Astrocyte (in vitro differentiated cells and primary cell): ENCODE data around the gene BHLHA15. TPM values are rescaled to one million over a fixed set of nuclear protein-coding genes. Genes with fewer than 3 reads are reported as not detected.
A peak's percentile ranks its signal among the peaks of the same experiment; 100 is the strongest.

Experiments
- DNase-seq: peaks from one replicate; pipeline ENCODE4 v3.0.0-alpha.2; 2010; ENCODE audit warnings: low read depth
- FAIRE-seq: peaks from 2 replicates; lab custom pipeline; 2011; peaks lifted over from hg19 to GRCh38; lab: Jason Lieb, UNC
- H2AFZ ChIP-seq: 2 replicates; pipeline ENCODE4 v1.6.0; 2012; ENCODE audit warnings: low read depth, low read length, inconsistent platforms
- H3K27ac ChIP-seq: 2 replicates; pipeline ENCODE4 v1.5.1; 2011; ENCODE audit warnings: low read depth, low read length, inconsistent platforms
- H3K27me3 ChIP-seq: 2 replicates; pipeline ENCODE4 v1.6.0; 2011; ENCODE audit warnings: low read length, inconsistent platforms; ENCODE audit not compliant: insufficient read depth
- H3K36me3 ChIP-seq: 2 replicates; pipeline ENCODE4 v1.5.1; 2011; ENCODE audit warnings: low read length, inconsistent platforms; ENCODE audit not compliant: insufficient read depth
- H3K4me1 ChIP-seq: 2 replicates; pipeline ENCODE4 v1.5.1; 2011; ENCODE audit warnings: low read length, inconsistent platforms; ENCODE audit not compliant: insufficient read depth
- H3K4me2 ChIP-seq: 2 replicates; pipeline ENCODE4 v1.6.0; 2012; ENCODE audit warnings: low read length, inconsistent platforms
- H3K4me3 ChIP-seq: 2 replicates; pipeline ENCODE4 v1.5.1; 2011; ENCODE audit warnings: low read depth, mild to moderate bottlenecking, low read length, inconsistent platforms; ENCODE audit not compliant: insufficient read depth
- H3K79me2 ChIP-seq: 2 replicates; pipeline ENCODE4 v1.6.0; 2012; ENCODE audit warnings: mild to moderate bottlenecking, low read length, inconsistent platforms; ENCODE audit not compliant: insufficient read depth
- H3K9ac ChIP-seq: 2 replicates; pipeline ENCODE4 v1.6.0; 2012; ENCODE audit warnings: mild to moderate bottlenecking, low read length, inconsistent platforms
- H3K9me3 ChIP-seq: 2 replicates; pipeline ENCODE4 v1.5.1; 2012; ENCODE audit warnings: low read depth, mild to moderate bottlenecking, low read length, inconsistent platforms; ENCODE audit not compliant: insufficient read depth
- H4K20me1 ChIP-seq: 2 replicates; pipeline ENCODE4 v1.6.0; 2012; ENCODE audit warnings: low read length, inconsistent platforms; ENCODE audit not compliant: insufficient read depth
- H3K27ac Mint-ChIP-seq: one replicate; pipeline ENCODE4 v1.8.0; 2021; ENCODE audit warnings: mild to moderate bottlenecking, mixed read lengths; ENCODE audit not compliant: unreplicated experiment
- H3K27me3 Mint-ChIP-seq: one replicate; pipeline ENCODE4 v1.8.0; 2021; ENCODE audit warnings: low read depth, mixed read lengths; ENCODE audit not compliant: unreplicated experiment
- H3K36me3 Mint-ChIP-seq: one replicate; pipeline ENCODE4 v1.8.0; 2021; ENCODE audit warnings: low read depth, mixed read lengths; ENCODE audit not compliant: unreplicated experiment
- H3K4me1 Mint-ChIP-seq: one replicate; pipeline ENCODE4 v1.8.0; 2021; ENCODE audit warnings: low read depth, mixed read lengths; ENCODE audit not compliant: unreplicated experiment
- H3K4me3 Mint-ChIP-seq: one replicate; pipeline ENCODE4 v1.8.0; 2021; ENCODE audit warnings: mild to moderate bottlenecking, moderate library complexity, mixed read lengths; ENCODE audit not compliant: unreplicated experiment
- H3K9me3 Mint-ChIP-seq: one replicate; pipeline ENCODE4 v1.8.0; 2021; ENCODE audit warnings: mild to moderate bottlenecking, mixed read lengths; ENCODE audit not compliant: unreplicated experiment
- EZH2 ChIP-seq: IDR thresholded peaks from 2 replicates; pipeline ENCODE4 v1.6.1; 2012; ENCODE audit warnings: mild to moderate bottlenecking, low read length, inconsistent platforms; ENCODE audit not compliant: insufficient read depth
- total RNA-seq: library from RNA; stranded (reverse); gene quantifications from 2 replicates; pipeline ENCODE4 v1.2.1, GENCODE V29; 2021
- TF ChIP-seq, protein P1 (sequence below): IDR thresholded peaks from 2 replicates; pipeline ENCODE4 v1.5.1; 2011; ENCODE audit warnings: low read depth, mild to moderate bottlenecking, inconsistent platforms, low read length, moderate library complexity; ENCODE audit not compliant: insufficient read depth

Gene BHLHA15
- total RNA-seq, 1 donor from 2014 or later = 0.57 TPM

DNA sequence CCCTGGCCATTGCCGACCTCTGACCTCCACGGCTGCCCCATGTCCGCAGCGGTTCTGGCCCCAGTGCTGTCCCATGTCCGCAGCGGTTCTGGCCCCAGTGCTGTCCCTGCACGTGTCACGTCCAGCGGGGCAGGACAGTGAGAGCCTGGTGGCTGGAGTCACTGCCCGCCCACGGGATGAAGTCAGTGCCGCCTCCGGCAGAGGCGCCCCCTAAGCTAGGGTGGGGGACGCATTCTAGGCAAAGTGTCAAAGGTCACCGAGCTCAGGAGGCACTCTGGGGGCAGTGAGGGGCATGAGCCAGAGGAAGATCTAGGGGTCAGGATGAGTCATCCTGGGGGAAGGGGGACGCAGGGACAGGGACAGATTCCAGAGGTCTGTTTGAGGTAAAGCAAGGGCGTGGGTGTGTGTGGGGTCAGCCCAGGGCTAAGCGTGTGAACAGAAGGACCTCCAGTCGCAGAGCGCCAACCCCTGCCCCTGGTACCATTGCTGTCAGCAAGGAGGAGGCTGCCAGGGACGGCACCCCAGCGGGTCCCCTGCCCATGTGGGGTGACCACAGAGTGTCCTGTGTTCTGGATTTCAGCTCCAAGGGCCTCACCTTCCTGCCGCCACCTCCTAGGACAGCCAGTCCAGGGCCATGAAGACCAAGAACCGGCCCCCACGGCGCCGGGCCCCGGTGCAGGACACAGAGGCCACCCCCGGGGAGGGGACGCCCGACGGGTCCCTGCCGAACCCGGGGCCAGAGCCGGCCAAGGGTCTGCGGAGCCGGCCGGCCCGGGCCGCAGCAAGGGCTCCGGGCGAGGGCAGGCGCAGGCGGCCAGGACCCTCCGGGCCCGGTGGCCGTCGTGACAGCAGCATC is 665 bp downstream of the BHLHA15 start:
- no peaks in the 10 kb centered on the region for H3K27me3 Mint-ChIP-seq
- H3K4me1 ChIP-seq = peaks cover 5% of the 10 kb centered on the region
- no peaks in the 10 kb centered on the region for H3K79me2 ChIP-seq
- H3K4me3 ChIP-seq = peak overlapping the region; percentile 17
- peak overlapping the region; percentile 43 for H3K9ac ChIP-seq
- DNase-seq = no peak
- peak overlapping the region; percentile 72 for H3K4me2 ChIP-seq
- no peak for TF ChIP-seq EZH2
- H3K36me3 ChIP-seq = no peaks in the 10 kb centered on the region
- no peaks in the 10 kb centered on the region for H3K27me3 ChIP-seq
- no peak overlapping the region for H2AFZ ChIP-seq
- FAIRE-seq = no peak
- H4K20me1 ChIP-seq = no peaks in the 10 kb centered on the region
- no peaks in the 10 kb centered on the region for H3K9me3 ChIP-seq
- H3K27ac Mint-ChIP-seq = no peak overlapping the region
- H3K27ac ChIP-seq = no peak overlapping the region
- H3K9me3 Mint-ChIP-seq = no peaks in the 10 kb centered on the region
- no peaks in the 10 kb centered on the region for H3K4me1 Mint-ChIP-seq
- peaks cover 7% of the 10 kb centered on the region for H3K36me3 Mint-ChIP-seq
- peak overlapping the region; percentile 57 for H3K4me3 Mint-ChIP-seq

DNA sequence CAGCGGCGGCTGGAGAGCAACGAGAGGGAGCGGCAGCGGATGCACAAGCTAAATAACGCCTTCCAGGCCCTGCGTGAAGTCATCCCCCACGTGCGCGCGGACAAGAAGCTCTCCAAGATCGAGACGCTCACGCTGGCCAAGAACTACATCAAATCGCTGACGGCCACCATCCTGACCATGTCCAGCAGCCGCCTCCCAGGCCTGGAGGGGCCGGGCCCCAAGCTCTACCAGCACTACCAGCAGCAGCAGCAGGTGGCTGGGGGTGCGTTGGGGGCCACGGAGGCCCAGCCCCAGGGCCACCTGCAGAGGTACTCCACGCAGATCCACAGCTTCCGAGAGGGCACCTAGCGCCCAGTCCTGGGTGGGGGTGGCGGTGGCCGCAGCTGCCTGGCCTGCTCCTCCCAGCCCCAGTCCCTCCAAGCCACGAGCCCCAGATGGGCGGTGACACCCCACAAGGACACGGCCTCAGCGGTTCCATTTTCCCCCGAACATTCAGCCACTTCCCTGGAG is 1.3 kb downstream of the BHLHA15 start:
- H3K9me3 Mint-ChIP-seq = no peaks in the 10 kb centered on the region
- DNase-seq = no peak
- no peak for TF ChIP-seq EZH2
- TF ChIP-seq, protein P1, sequence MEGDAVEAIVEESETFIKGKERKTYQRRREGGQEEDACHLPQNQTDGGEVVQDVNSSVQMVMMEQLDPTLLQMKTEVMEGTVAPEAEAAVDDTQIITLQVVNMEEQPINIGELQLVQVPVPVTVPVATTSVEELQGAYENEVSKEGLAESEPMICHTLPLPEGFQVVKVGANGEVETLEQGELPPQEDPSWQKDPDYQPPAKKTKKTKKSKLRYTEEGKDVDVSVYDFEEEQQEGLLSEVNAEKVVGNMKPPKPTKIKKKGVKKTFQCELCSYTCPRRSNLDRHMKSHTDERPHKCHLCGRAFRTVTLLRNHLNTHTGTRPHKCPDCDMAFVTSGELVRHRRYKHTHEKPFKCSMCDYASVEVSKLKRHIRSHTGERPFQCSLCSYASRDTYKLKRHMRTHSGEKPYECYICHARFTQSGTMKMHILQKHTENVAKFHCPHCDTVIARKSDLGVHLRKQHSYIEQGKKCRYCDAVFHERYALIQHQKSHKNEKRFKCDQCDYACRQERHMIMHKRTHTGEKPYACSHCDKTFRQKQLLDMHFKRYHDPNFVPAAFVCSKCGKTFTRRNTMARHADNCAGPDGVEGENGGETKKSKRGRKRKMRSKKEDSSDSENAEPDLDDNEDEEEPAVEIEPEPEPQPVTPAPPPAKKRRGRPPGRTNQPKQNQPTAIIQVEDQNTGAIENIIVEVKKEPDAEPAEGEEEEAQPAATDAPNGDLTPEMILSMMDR = no peak
- Histone ChIP-seq H3K4me3 (no peak overlapping the region), H2AFZ (no peak overlapping the region), H3K27me3 (no peaks in the 10 kb centered on the region), H3K79me2 (no peaks in the 10 kb centered on the region), H3K27ac (no peak overlapping the region), H3K9me3 (no peaks in the 10 kb centered on the region), H3K9ac (no peak overlapping the region), H3K4me1 (peaks cover 5% of the 10 kb centered on the region), H4K20me1 (no peaks in the 10 kb centered on the region), H3K36me3 (no peaks in the 10 kb centered on the region), H3K4me2 (no peak overlapping the region)
- FAIRE-seq = no peak
- H3K4me3 Mint-ChIP-seq = no peak overlapping the region
- no peak overlapping the region for H3K27ac Mint-ChIP-seq
- H3K36me3 Mint-ChIP-seq = peaks cover 7% of the 10 kb centered on the region
- no peaks in the 10 kb centered on the region for H3K27me3 Mint-ChIP-seq
- H3K4me1 Mint-ChIP-seq = no peaks in the 10 kb centered on the region

DNA sequence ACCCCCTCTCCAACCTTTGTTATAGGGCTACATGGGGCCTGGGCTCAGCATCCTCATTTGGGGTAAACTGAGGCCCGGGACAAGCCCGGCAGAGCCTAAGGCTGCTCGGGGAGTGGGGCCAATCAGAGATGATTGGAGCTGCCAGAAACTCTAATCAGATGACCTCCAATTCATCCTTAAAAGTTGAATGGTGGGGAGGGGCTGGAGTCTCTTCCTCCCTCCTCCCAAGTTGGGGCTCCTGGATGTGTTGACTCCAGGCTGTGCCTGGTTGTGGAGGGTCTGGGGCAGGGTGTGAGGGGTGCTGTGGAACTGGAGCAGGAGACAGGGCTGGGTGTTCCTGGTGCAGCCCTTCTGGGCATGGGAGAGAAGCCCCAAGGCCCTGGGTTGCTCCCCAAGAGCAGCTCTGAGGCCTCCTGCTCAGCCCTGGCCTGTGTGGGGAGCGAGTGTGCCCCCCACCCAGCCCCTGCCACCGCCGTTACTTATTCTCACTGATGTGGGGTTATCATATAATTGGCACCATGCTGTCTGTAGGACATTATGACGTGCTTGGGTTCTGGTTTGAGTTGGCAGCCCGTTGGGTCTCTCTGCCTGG is 2.2 kb downstream of the BHLHA15 start:
- Mint-ChIP-seq H3K27me3 (no peaks in the 10 kb centered on the region), H3K36me3 (peaks cover 8% of the 10 kb centered on the region), H3K27ac (no peak overlapping the region), H3K4me3 (no peak overlapping the region), H3K4me1 (peaks cover 4% of the 10 kb centered on the region), H3K9me3 (no peaks in the 10 kb centered on the region)
- DNase-seq (no peak), FAIRE-seq (no peak)
- Histone ChIP-seq H3K4me1 (peaks cover 5% of the 10 kb centered on the region), H3K9ac (no peak overlapping the region), H3K27me3 (no peaks in the 10 kb centered on the region), H2AFZ (no peak overlapping the region), H3K27ac (no peak overlapping the region), H3K4me3 (no peak overlapping the region), H3K4me2 (no peak overlapping the region), H3K36me3 (no peaks in the 10 kb centered on the region), H3K9me3 (no peaks in the 10 kb centered on the region), H4K20me1 (no peaks in the 10 kb centered on the region), H3K79me2 (no peaks in the 10 kb centered on the region)
- no peak for TF ChIP-seq EZH2
- TF ChIP-seq, protein P1 = no peak
